GM20431 (cell line): ENCODE measurements around the gene HOXD13.

Source experiments
- in situ Hi-C: fragments of 300-500 bp; cut with MseI, MboI; formaldehyde crosslinking; loops from one replicate; pipeline ENCODE4 v1.15.0; 2020; ENCODE audit warnings: low sequenced_read_pairs; ENCODE audit not compliant: unreplicated experiment

The HOXD13 gene

GRCh38 chr2:176090862-176091261, 1.7 kb upstream of the HOXD13 start:
- in situ Hi-C loops, result loop anchor here (25.0 kb wide), 2 partner anchors 404 to 679 kb away; no protein-coding TSS in a partner anchor

GRCh38 chr2:176091329-176092258, 927 bp upstream of the HOXD13 start:
- in situ Hi-C loops, result loop anchor here (25.0 kb wide), 2 partner anchors 404 to 679 kb away; no protein-coding TSS in a partner anchor

- in situ Hi-C loops, result loop anchor here (25.0 kb wide), 2 partner anchors 406 to 681 kb away; no protein-coding TSS in a partner anchor
Measured at GRCh38 chr2:176093145-176093897, 800 bp downstream of the HOXD13 start.

GRCh38 chr2:176093898-176094249, 1.4 kb downstream of the HOXD13 start:
- in situ Hi-C loops, result loop anchor here (25.0 kb wide), 2 partner anchors 407 to 682 kb away; no protein-coding TSS in a partner anchor

- in situ Hi-C loops, result loop anchor here (25.0 kb wide), 2 partner anchors 407 to 682 kb away; no protein-coding TSS in a partner anchor
Measured at GRCh38 chr2:176094349-176094748, 1.8 kb downstream of the HOXD13 start.

GRCh38 chr2:176095421-176095820, 2.9 kb downstream of the HOXD13 start:
- in situ Hi-C loops, result loop anchor here (25.0 kb wide), 2 partner anchors 408 to 683 kb away; no protein-coding TSS in a partner anchor

- in situ Hi-C loops, result loop anchor here (25.0 kb wide), 2 partner anchors 409 to 684 kb away; no protein-coding TSS in a partner anchor
Measured at GRCh38 chr2:176096243-176096985, 3.9 kb downstream of the HOXD13 start.

GRCh38 chr2:176096986-176097819, 4.7 kb downstream of the HOXD13 start:
- in situ Hi-C loops, result loop anchor here (25.0 kb wide), 2 partner anchors 410 to 685 kb away; no protein-coding TSS in a partner anchor

GRCh38 chr2:176097820-176098365, 5.4 kb downstream of the HOXD13 start:
- in situ Hi-C loops, result loop anchor here (25.0 kb wide), 2 partner anchors 411 to 686 kb away; no protein-coding TSS in a partner anchor

GRCh38 chr2:176098366-176099158, 6.0 kb downstream of the HOXD13 start:
- in situ Hi-C loops, result loop anchor here (25.0 kb wide), 2 partner anchors 411 to 686 kb away; no protein-coding TSS in a partner anchor

GRCh38 chr2:176099159-176099727, 6.7 kb downstream of the HOXD13 start:
- in situ Hi-C loops, result loop anchor here (25.0 kb wide), 2 partner anchors 412 to 687 kb away; no protein-coding TSS in a partner anchor

GRCh38 chr2:176099728-176100546, 7.4 kb downstream of the HOXD13 start, which contains the start of gene HOXD12:
TSS of gene HOXD12 (plus strand) at chr2:176099795. CDS start at chr2:176099802, 7 bp downstream.
- in situ Hi-C loops, result loop anchor here (25.0 kb wide), 2 partner anchors 413 to 688 kb away; no protein-coding TSS in a partner anchor

- in situ Hi-C loops, result no loop called here
Measured at GRCh38 chr2:176100547-176101140, 8.1 kb downstream of the HOXD13 start.

- in situ Hi-C loops, result no loop called here
Measured at GRCh38 chr2:176101216-176101830, 8.8 kb downstream of the HOXD13 start.

GRCh38 chr2:176101842-176102241, 9.3 kb downstream of the HOXD13 start:
- in situ Hi-C loops, result no loop called here
